Esophagus squamous epithelium (tissue), 5 donors: ENCODE measurements around the gene SCAF1. TPM values are rescaled to one million over a fixed set of nuclear protein-coding genes. Genes with fewer than 3 reads are reported as not detected.

ENCODE experiments used
- DNase-seq: peaks from one replicate; lab custom pipeline; 2025; lab: John Stamatoyannopoulos, UW
- H3K27ac ChIP-seq, 4 donors: fragments of 200-600 bp; sonication (generic); one replicate each; pipeline ENCODE4 v1.5.1; 2016 to 2019; ENCODE audit warnings: mild to moderate bottlenecking in 1 of 4
- H3K27me3 ChIP-seq, 4 donors: fragments of 200-600 bp; sonication (generic); 1 replicate in 3 of 4; 2 replicates in 1 of 4; pipeline versions ENCODE4 v1.5.1 to v1.6.0; 2017 to 2021; ENCODE audit warnings: antibody characterized with exemption in 1 of 4
- H3K36me3 ChIP-seq, 3 donors: fragments of 200-600 bp; sonication (generic); one replicate each; pipeline ENCODE4 v1.5.1; 2016 to 2019
- H3K4me1 ChIP-seq, 3 donors: fragments of 200-600 bp; sonication (generic); one replicate each; pipeline ENCODE4 v1.5.1; 2017 to 2019
- H3K4me3 ChIP-seq, 4 donors: fragments of 200-600 bp; sonication (generic); 1 replicate in 3 of 4; 2 replicates in 1 of 4; pipeline ENCODE4 v1.5.1; 2016 to 2019; ENCODE audit warnings: mild to moderate bottlenecking in 2 of 4, moderate library complexity in 1 of 4
- H3K9me3 ChIP-seq, 3 donors: fragments of 200-600 bp; sonication (generic); one replicate each; pipeline ENCODE4 v1.5.1; 2016 to 2019
- CTCF ChIP-seq, 6 experiments: fragments of 450-650 bp in 4 of 6; fragments of 200-600 bp in 2 of 6; sonication (generic) in 2 of 6; IDR thresholded peaks; one replicate each; pipeline ENCODE4 v1.5.1; 2016 to 2019; ENCODE audit warnings: antibody characterized with exemption in 6 of 6, mild to moderate bottlenecking in 4 of 6, moderate library complexity in 4 of 6
- POLR2A ChIP-seq, 4 donors: fragments of 450-650 bp; IDR thresholded peaks; one replicate each; pipeline ENCODE4 v1.6.1; 2017; ENCODE audit warnings: antibody characterized with exemption in 4 of 4, mild to moderate bottlenecking in 4 of 4, moderate library complexity in 3 of 4
- WGBS, 2 donors: methylation state at CpG; one replicate each; pipeline ENCODE4 v1.1.5; 2018; 5-methylcytosine and 5-hydroxymethylcytosine counted together
- intact Hi-C: fragments of 100-400 bp; cut with DNase I; formaldehyde crosslinking; loops from one replicate; pipeline ENCODE4 v1.15.0; 2022
- total RNA-seq, 4 donors: library from RNA; depleted of rRNA; stranded (reverse); fragments of >200 nt; gene quantifications; one replicate each; pipeline ENCODE4 v1.1.0, GENCODE V29; 2016
- donor health status: DM: yes; HTN: yes; CAD: no.

The SCAF1 gene
- total RNA-seq, 4 donors from 2014 or later: 11.0 to 24.8 (median 15.2) TPM

GRCh38 chr19:49642492-49643035, 555 bp downstream of the SCAF1 start:
- DNase-seq: no peak
- Histone ChIP-seq H3K4me3 (peak overlapping the region; percentile 82 to 97 (median 95)), H3K27me3 (no peaks in the 10 kb centered on the region), H3K36me3 (peaks cover 8 to 33% (median 12%) of the 10 kb centered on the region in 3 donors), H3K9me3 (no peaks in the 10 kb centered on the region), H3K4me1 (peaks cover 28 to 71% (median 36%) of the 10 kb centered on the region in 3 donors), H3K27ac (peak overlapping the region; percentile 97 to 98 (median 98))
- intact Hi-C loops: no loop called here
- TF ChIP-seq POLR2A (IDR thresholded peaks at IDR 0.05) (no peak), CTCF (IDR thresholded peaks at IDR 0.05) (no peak)
- 6 to 19% methylated on average over 2 to 3 of the region's 5 CpGs for WGBS, 2 donors

GRCh38 chr19:49643466-49643865, 1.5 kb downstream of the SCAF1 start:
- Histone ChIP-seq H3K9me3 (no peaks in the 10 kb centered on the region), H3K4me3 (peak overlapping the region in 2 of 4 donors; percentile 82 to 95), H3K27ac (peak overlapping the region in 2 of 4 donors; percentile 97 to 98), H3K36me3 (peaks cover 8 to 42% (median 14%) of the 10 kb centered on the region in 3 donors), H3K27me3 (no peaks in the 10 kb centered on the region), H3K4me1 (peaks cover 22 to 62% (median 27%) of the 10 kb centered on the region in 3 donors)
- WGBS, 2 donors: 62 to 70% methylated on average over 1 to 2 of the region's 2 CpGs
- intact Hi-C loops: no loop called here
- DNase-seq: no peak
- TF ChIP-seq POLR2A (IDR thresholded peaks at IDR 0.05): no peak
- TF ChIP-seq CTCF (IDR thresholded peaks at IDR 0.05): no peak

GRCh38 chr19:49645592-49645991, 3.6 kb downstream of the SCAF1 start:
- 84 to 87% methylated on average over 6 to 7 of the region's 11 CpGs for WGBS, 2 donors
- Histone ChIP-seq H3K9me3 (no peaks in the 10 kb centered on the region), H3K27me3 (no peaks in the 10 kb centered on the region), H3K4me3 (no peak overlapping the region), H3K4me1 (peaks cover 17 to 44% (median 19%) of the 10 kb centered on the region in 3 donors), H3K36me3 (peaks cover 8 to 63% (median 18%) of the 10 kb centered on the region in 3 donors), H3K27ac (no peak overlapping the region)
- intact Hi-C loops: no loop called here
- DNase-seq: no peak
- TF ChIP-seq POLR2A (IDR thresholded peaks at IDR 0.05) (no peak), CTCF (IDR thresholded peaks at IDR 0.05) (no peak)

- 88 to 100% methylated on average over 2 to 4 of the region's 13 CpGs for WGBS, 2 donors
- intact Hi-C loops: no loop called here
- no peaks in the 10 kb centered on the region for H3K27me3 ChIP-seq
- H3K36me3 ChIP-seq: peaks cover 8 to 67% (median 21%) of the 10 kb centered on the region in 3 donors
- TF ChIP-seq POLR2A (IDR thresholded peaks at IDR 0.05): no peak
- no peak for TF ChIP-seq CTCF (IDR thresholded peaks at IDR 0.05)
- peaks cover 15 to 40% (median 17%) of the 10 kb centered on the region in 3 donors for H3K4me1 ChIP-seq
- H3K9me3 ChIP-seq: no peaks in the 10 kb centered on the region
- no peak for DNase-seq
- no peak overlapping the region for H3K4me3 ChIP-seq
- H3K27ac ChIP-seq: no peak overlapping the region
Observed at GRCh38 chr19:49645995-49646394, 4.0 kb downstream of the SCAF1 start.

- H3K27ac ChIP-seq: no peak overlapping the region
- no peaks in the 10 kb centered on the region for H3K9me3 ChIP-seq
- 93 to 94% methylated on average over 4 to 12 of the region's 17 CpGs for WGBS, 2 donors
- intact Hi-C loops: no loop called here
- TF ChIP-seq CTCF (IDR thresholded peaks at IDR 0.05) (no peak), POLR2A (IDR thresholded peaks at IDR 0.05) (no peak)
- H3K36me3 ChIP-seq: peaks cover 13 to 73% (median 26%) of the 10 kb centered on the region in 3 donors
- DNase-seq: no peak
- H3K4me1 ChIP-seq: peaks cover 9 to 34% (median 14%) of the 10 kb centered on the region in 3 donors
- H3K27me3 ChIP-seq: no peaks in the 10 kb centered on the region
- no peak overlapping the region for H3K4me3 ChIP-seq
Observed at GRCh38 chr19:49646586-49646985, 4.6 kb downstream of the SCAF1 start.
